Hepatocyte (in vitro differentiated cells): Measurements from ENCODE around the gene GABRA4.

ENCODE experiments used
- EZH2 ChIP-seq: fragments of 200-600 bp; sonication (generic); IDR thresholded peaks from 2 replicates; pipeline ENCODE4 v1.6.1; 2016; ENCODE audit warnings: antibody characterized with exemption, mild to moderate bottlenecking, borderline replicate concordance
- TF ChIP-seq, protein P1 (sequence below): fragments of 200-600 bp; sonication (generic); IDR thresholded peaks from 2 replicates; pipeline ENCODE4 v1.5.1; 2016; ENCODE audit warnings: antibody characterized with exemption, mild to moderate bottlenecking; ENCODE audit not compliant: poor library complexity

DNA sequence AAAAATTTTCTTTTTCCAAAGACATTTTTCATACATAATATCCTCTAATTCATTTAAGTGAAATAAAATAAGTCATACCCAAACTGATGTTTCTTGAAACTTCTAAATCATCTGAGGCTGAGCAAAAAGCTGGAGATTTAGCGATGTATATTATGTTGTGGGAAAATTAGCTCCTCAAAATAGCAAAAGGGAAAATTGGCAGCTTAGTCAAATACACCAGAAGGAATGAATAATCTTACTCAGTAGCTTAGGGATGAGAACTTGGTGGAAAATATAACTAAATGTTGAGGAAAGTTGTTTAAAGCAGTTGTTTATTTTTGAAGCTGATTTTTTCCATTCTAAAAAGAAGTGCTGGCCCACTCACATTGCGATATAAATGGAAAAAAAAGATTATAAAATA lies 40.9 kb downstream of the GABRA4 start:
- TF ChIP-seq, protein P1, sequence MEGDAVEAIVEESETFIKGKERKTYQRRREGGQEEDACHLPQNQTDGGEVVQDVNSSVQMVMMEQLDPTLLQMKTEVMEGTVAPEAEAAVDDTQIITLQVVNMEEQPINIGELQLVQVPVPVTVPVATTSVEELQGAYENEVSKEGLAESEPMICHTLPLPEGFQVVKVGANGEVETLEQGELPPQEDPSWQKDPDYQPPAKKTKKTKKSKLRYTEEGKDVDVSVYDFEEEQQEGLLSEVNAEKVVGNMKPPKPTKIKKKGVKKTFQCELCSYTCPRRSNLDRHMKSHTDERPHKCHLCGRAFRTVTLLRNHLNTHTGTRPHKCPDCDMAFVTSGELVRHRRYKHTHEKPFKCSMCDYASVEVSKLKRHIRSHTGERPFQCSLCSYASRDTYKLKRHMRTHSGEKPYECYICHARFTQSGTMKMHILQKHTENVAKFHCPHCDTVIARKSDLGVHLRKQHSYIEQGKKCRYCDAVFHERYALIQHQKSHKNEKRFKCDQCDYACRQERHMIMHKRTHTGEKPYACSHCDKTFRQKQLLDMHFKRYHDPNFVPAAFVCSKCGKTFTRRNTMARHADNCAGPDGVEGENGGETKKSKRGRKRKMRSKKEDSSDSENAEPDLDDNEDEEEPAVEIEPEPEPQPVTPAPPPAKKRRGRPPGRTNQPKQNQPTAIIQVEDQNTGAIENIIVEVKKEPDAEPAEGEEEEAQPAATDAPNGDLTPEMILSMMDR, result no peak
- no peak for TF ChIP-seq EZH2
